ENCODE measurements around the gene EIF3A.

The EIF3A gene

GRCh38 chr10:119080521-119081259 lies at the start of gene EIF3A (continued):
- TF ChIP-seq ZNF398 (tag by site-specific recombination; IDR thresholded peaks at IDR 0.05) (no peak), ZNF670 (tag by site-specific recombination; IDR thresholded peaks at IDR 0.05; ENCODE audit: low read depth) (no peak), MEIS1 (CRISPR knock-in tag; IDR thresholded peaks at IDR 0.05; ENCODE audit: borderline replicate concordance) (no peak), ZFP41 (tag by site-specific recombination; IDR thresholded peaks at IDR 0.05; ENCODE audit: borderline replicate concordance) (no peak), ZNF24 (tag by site-specific recombination; IDR thresholded peaks at IDR 0.05) (0 out of 2 replicates have a peak, but pooled peaks have one; percentile 47), ZNF488 (tag by site-specific recombination; IDR thresholded peaks at IDR 0.05) (no peak), ZNF404 (tag by site-specific recombination; IDR thresholded peaks at IDR 0.05) (no peak), ZEB2 (tag by site-specific recombination; IDR thresholded peaks at IDR 0.05) (peak; percentile 52; the same call in 1 of the 2 replicates), ZNF266 (tag by site-specific recombination; IDR thresholded peaks at IDR 0.05; ENCODE audit: low read depth) (no peak), ZXDB (tag by site-specific recombination; IDR thresholded peaks at IDR 0.05) (peak; percentile 67), ZNF529 (tag by site-specific recombination; IDR thresholded peaks at IDR 0.05; ENCODE audit: insufficient replicate concordance) (no peak), ZNF76 (tag by site-specific recombination; IDR thresholded peaks at IDR 0.05; ENCODE audit: borderline replicate concordance, low read depth) (peak; percentile 8; the same call in 1 of the 2 replicates), ZNF777 (tag by site-specific recombination; IDR thresholded peaks at IDR 0.05; ENCODE audit: borderline replicate concordance) (no peak), ZNF37A (tag by site-specific recombination; IDR thresholded peaks at IDR 0.05) (no peak), KLF17 (tag by site-specific recombination; IDR thresholded peaks at IDR 0.05) (peak; percentile 37; the same call in 1 of the 2 replicates), ZNF768 (tag by site-specific recombination; IDR thresholded peaks at IDR 0.05) (no peak), ZNF48 (tag by site-specific recombination; IDR thresholded peaks at IDR 0.05) (no peak), ZNF660 (tag by site-specific recombination; IDR thresholded peaks at IDR 0.05) (0 out of 2 replicates have a peak, but pooled peaks have one; percentile 34), GFI1B (tag by site-specific recombination; IDR thresholded peaks at IDR 0.05) (no peak), REPIN1 (tag by site-specific recombination; IDR thresholded peaks at IDR 0.05; ENCODE audit: low read depth) (no peak; the same call in 1 of the 2 replicates), ZNF692 (tag by site-specific recombination; IDR thresholded peaks at IDR 0.05) (no peak), ZNF140 (tag by site-specific recombination; IDR thresholded peaks at IDR 0.05) (no peak), ZNF175 (tag by site-specific recombination; IDR thresholded peaks at IDR 0.05) (no peak), MZF1 (tag by site-specific recombination; IDR thresholded peaks at IDR 0.05; ENCODE audit: borderline replicate concordance) (no peak), ZNF549 (tag by site-specific recombination; IDR thresholded peaks at IDR 0.05) (no peak), ZNF704 (tag by site-specific recombination; IDR thresholded peaks at IDR 0.05) (no peak), PRDM1 (tag by site-specific recombination; IDR thresholded peaks at IDR 0.05) (no peak), PATZ1 (tag by site-specific recombination; IDR thresholded peaks at IDR 0.05) (peak; percentile 25; the same call in 1 of the 2 replicates), ZSCAN18 (tag by site-specific recombination; IDR thresholded peaks at IDR 0.05) (no peak), ZNF837 (tag by site-specific recombination; IDR thresholded peaks at IDR 0.05) (no peak), ZNF544 (tag by site-specific recombination; IDR thresholded peaks at IDR 0.05) (no peak)

Data from HEK293 (cell line).